Testis (tissue), 3 donors: ENCODE results near the gene MYCN. TPM values are rescaled to one million over a fixed set of nuclear protein-coding genes. Genes with fewer than 3 reads are reported as not detected.
"Not testable (repeated sequence)": the region's sequence is repeated elsewhere in the genome, so short reads cannot be mapped to it uniquely, and the experiment has no call there.

Experiments
- DNase-seq: peaks from one replicate; pipeline ENCODE4 v3.0.0-alpha.2; 2019
- H3K27ac ChIP-seq, 2 donors: fragments of 200-600 bp; sonication (generic); one replicate each; pipeline ENCODE4 v1.5.1; 2019
- H3K27me3 ChIP-seq: fragments of 200-600 bp; sonication (generic); one replicate; pipeline ENCODE4 v1.5.1; 2019
- H3K36me3 ChIP-seq: fragments of 200-600 bp; sonication (generic); one replicate; pipeline ENCODE4 v1.5.1; 2017; ENCODE audit warnings: low read depth; ENCODE audit errors: missing control alignments
- H3K4me1 ChIP-seq: fragments of 200-600 bp; sonication (generic); one replicate; pipeline ENCODE4 v1.5.1; 2019
- H3K4me3 ChIP-seq, 2 donors: fragments of 200-600 bp; sonication (generic); one replicate each; pipeline ENCODE4 v1.5.1; 2017 to 2019
- H3K9me3 ChIP-seq: fragments of 200-600 bp; sonication (generic); one replicate; pipeline ENCODE4 v1.5.1; 2017
- POLR2A ChIP-seq: fragments of 450-650 bp; IDR thresholded peaks from one replicate; pipeline ENCODE4 v1.6.1; 2017; ENCODE audit warnings: antibody characterized with exemption, mild to moderate bottlenecking, moderate library complexity
- WGBS, 2 donors: methylation state at CpG; one replicate each; pipeline ENCODE4 v1.1.5; 2018; 5-methylcytosine and 5-hydroxymethylcytosine counted together
- intact Hi-C: fragments of 100-400 bp; cut with DNase I; formaldehyde crosslinking; loops from one replicate; pipeline ENCODE4 v1.15.1; 2023; ENCODE audit warnings: low total_unique reads
- polyA plus RNA-seq: library from polyadenylated mRNA; stranded (reverse); fragments of 350-450 nt; fragmentation: Illumina TruSeq; extraction: RNeasy Lipid Tissue Mini Kit (QIAGEN cat#74804); gene quantifications from one replicate; pipeline ENCODE4 v1.2.3, GENCODE V29; 2014; ENCODE audit warnings: low read depth, low replicate concordance; ENCODE audit not compliant: insufficient read depth
- total RNA-seq, 2 donors: library from RNA; depleted of rRNA; stranded (reverse); fragments of >200 nt; gene quantifications; one replicate each; pipeline ENCODE4 v1.2.3, GENCODE V29; 2016
- TF ChIP-seq, protein P1 (sequence below), 3 experiments: fragments of 450-650 bp in 2 of 3; fragments of 200-600 bp in 1 of 3; sonication (generic) in 1 of 3; IDR thresholded peaks; one replicate each; pipeline ENCODE4 v1.5.1; 2016 to 2019; ENCODE audit warnings: antibody characterized with exemption in 3 of 3, mild to moderate bottlenecking in 2 of 3, moderate library complexity in 1 of 3

Gene MYCN
- total and polyA plus RNA-seq, 3 donors from 2014 or later = 6.9 to 8.1 (median 6.9) TPM

DNA sequence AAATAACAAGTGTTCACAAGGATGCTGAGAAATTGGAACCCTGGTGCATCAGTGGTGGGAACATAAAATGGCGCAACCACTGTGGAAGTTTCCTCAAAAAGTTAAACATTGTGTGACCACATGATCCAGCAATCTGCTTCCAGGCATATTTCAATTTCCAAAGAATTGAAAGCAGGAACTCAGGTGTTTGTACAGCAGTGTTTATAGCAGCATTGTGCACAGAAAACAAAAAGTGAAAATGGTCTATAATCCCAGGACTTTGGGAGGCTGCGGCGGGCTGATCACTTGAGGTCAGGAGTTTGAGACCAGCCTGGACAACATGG lies 38.6 kb upstream of the MYCN start:
- H3K4me1 ChIP-seq = no peaks in the 10 kb centered on the region
- no peak for TF ChIP-seq POLR2A
- TF ChIP-seq, protein P1, sequence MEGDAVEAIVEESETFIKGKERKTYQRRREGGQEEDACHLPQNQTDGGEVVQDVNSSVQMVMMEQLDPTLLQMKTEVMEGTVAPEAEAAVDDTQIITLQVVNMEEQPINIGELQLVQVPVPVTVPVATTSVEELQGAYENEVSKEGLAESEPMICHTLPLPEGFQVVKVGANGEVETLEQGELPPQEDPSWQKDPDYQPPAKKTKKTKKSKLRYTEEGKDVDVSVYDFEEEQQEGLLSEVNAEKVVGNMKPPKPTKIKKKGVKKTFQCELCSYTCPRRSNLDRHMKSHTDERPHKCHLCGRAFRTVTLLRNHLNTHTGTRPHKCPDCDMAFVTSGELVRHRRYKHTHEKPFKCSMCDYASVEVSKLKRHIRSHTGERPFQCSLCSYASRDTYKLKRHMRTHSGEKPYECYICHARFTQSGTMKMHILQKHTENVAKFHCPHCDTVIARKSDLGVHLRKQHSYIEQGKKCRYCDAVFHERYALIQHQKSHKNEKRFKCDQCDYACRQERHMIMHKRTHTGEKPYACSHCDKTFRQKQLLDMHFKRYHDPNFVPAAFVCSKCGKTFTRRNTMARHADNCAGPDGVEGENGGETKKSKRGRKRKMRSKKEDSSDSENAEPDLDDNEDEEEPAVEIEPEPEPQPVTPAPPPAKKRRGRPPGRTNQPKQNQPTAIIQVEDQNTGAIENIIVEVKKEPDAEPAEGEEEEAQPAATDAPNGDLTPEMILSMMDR (IDR thresholded peaks at IDR 0.05) = no peak
- no peak for DNase-seq
- H3K27ac ChIP-seq = no peak overlapping the region
- no peak overlapping the region for H3K4me3 ChIP-seq
- intact Hi-C loops = no loop called here
- no peaks in the 10 kb centered on the region for H3K9me3 ChIP-seq
- H3K36me3 ChIP-seq = no peaks in the 10 kb centered on the region
- 67 to 81% methylated on average over 3 of the region's 3 CpGs for WGBS, 2 donors
- H3K27me3 ChIP-seq = no peaks in the 10 kb centered on the region

DNA sequence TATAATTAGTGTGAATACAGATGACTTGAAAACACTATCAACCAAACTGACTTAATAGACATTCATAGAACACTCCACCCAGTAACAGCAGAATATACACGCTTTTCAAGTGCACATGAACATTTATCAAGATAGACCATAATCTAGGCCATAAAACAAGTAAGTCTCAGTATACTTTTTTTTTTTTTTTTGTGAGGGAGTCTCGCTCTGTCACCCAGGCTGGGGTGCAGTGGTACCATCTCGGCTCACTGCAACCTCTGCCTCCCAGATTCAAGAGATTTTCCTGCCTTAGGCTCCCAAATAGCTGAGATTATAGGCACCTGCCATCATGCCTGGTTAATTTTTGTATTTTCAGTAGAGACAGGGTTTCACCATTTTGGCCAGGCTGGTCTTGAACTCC lies 36.4 kb upstream of the MYCN start:
- H3K4me1 ChIP-seq, H3K36me3 ChIP-seq, intact Hi-C loops, H3K27me3 ChIP-seq, DNase-seq, H3K4me3 ChIP-seq, H3K9me3 ChIP-seq, H3K27ac ChIP-seq: not testable (repeated sequence)
- WGBS, 2 donors = 96 to 97% methylated on average over 3 of the region's 3 CpGs

DNA sequence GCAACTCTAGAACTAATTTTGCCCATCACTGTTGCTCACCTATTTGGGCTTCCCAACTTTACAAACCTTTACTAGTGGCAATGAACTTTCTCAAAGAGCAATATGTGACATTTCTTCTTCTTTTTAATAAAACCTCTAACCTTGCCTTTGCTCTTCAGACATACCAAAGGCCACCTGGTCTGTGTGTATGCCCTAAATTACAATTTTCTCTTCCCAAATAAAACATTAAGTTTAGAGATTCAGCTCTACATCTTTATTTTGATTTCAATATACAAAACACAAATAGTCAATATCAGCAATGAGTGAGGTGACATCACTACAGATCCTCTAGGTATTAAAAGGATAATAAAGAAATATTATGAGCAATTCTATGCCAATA lies 35.1 kb upstream of the MYCN start:
- H3K4me1 ChIP-seq = no peaks in the 10 kb centered on the region
- intact Hi-C loops = no loop called here
- H3K27me3 ChIP-seq = no peaks in the 10 kb centered on the region
- no peaks in the 10 kb centered on the region for H3K36me3 ChIP-seq
- no peaks in the 10 kb centered on the region for H3K9me3 ChIP-seq
- no peak overlapping the region for H3K27ac ChIP-seq
- TF ChIP-seq, protein P1 (IDR thresholded peaks at IDR 0.05) = no peak
- TF ChIP-seq POLR2A = no peak
- DNase-seq = no peak
- H3K4me3 ChIP-seq = no peak overlapping the region

DNA sequence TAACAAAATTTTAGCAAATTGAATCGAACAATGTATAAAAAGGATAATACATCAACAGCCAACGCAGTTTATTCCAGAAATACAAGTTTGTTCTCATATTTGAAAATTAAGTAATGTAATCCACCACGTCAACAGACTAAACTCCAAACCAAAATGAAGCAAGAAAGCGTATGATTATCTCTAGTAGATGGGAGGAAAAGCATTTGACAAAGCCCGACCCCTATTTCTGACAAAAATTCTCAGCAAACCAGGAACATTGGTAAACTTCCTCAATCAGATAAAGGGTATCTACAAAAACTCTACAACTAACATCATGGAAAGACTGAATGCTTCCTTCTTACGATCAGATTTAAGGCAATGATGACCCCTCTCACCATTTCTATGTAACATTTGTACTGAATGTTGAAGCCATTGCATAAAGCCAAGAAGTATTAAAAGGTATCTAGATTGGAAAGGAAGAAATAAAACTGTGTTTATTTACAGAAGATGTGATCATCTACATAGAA lies 34.3 kb upstream of the MYCN start:
- 79% methylated on average over 6 of the region's 6 CpGs for WGBS, 2 donors
- TF ChIP-seq, protein P1 (IDR thresholded peaks at IDR 0.05) = no peak
- no peak for TF ChIP-seq POLR2A
- intact Hi-C loops = no loop called here
- Histone ChIP-seq H3K4me1 (no peaks in the 10 kb centered on the region), H3K27ac (no peak overlapping the region), H3K36me3 (no peaks in the 10 kb centered on the region), H3K4me3 (no peak overlapping the region), H3K9me3 (no peaks in the 10 kb centered on the region), H3K27me3 (no peaks in the 10 kb centered on the region)
- DNase-seq = no peak

DNA sequence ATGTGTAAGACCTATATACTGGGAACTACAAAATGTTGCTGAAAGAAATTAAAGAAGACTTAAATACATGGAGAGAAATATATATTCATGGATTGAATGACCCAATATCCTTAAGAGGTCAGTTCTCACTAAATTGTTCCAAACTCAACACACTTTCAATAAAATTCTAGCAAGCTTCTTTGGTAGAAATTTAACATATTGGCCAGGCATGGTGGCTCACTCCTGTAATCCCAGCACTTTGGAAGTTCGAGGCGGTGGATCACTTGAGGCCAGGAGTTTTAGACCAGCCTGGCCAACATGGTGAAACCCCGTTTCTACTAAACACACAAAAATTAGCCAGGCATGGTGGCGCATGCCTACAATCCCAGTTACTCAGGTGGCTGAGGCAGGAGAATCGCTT lies 33.6 kb upstream of the MYCN start:
- Histone ChIP-seq H3K27ac (no peak overlapping the region), H3K4me3 (no peak overlapping the region), H3K36me3 (no peaks in the 10 kb centered on the region), H3K9me3 (no peaks in the 10 kb centered on the region), H3K4me1 (no peaks in the 10 kb centered on the region), H3K27me3 (no peaks in the 10 kb centered on the region)
- no peak for TF ChIP-seq POLR2A
- TF ChIP-seq, protein P1 (IDR thresholded peaks at IDR 0.05) = no peak
- intact Hi-C loops = no loop called here
- no peak for DNase-seq
- WGBS, 2 donors = 88 to 92% methylated on average over 5 of the region's 5 CpGs
